HG03442 (cell line): ENCODE measurements around the gene MAP3K12.

Experiments used
- ATAC-seq: cut with Tn5 transposase; IDR thresholded peaks from one replicate; pipeline ENCODE4 v1.9.1; 2021; ENCODE audit warnings: mild to moderate bottlenecking, moderate library complexity; ENCODE audit not compliant: unreplicated experiment

MAP3K12 gene

GRCh38 chr12:53508534-53509170, 9.4 kb upstream of the MAP3K12 start:
- ATAC-seq, result peak; percentile 84

DNA sequence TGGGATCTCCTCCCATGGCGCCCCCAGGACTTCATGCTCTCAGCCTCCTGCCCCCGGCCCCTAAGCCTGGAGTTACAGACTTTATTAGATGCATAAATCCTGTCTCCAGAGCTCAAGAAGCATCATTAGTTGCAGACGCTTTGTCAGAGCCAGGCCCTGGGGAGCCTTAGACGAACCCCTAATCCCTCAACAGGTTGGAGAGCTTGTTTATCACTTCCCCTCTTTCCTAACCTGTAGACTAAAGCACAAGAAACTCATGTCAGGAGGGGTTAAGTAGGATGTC, 8.3 kb upstream of the MAP3K12 start:
- ATAC-seq, result no peak

GRCh38 chr12:53506881-53507602, 7.8 kb upstream of the MAP3K12 start, which contains the start of gene NPFF:
TSS of gene NPFF (minus strand) at chr12:53507484. CDS start at chr12:53507474, 10 bp downstream.
- ATAC-seq, result no peak

DNA sequence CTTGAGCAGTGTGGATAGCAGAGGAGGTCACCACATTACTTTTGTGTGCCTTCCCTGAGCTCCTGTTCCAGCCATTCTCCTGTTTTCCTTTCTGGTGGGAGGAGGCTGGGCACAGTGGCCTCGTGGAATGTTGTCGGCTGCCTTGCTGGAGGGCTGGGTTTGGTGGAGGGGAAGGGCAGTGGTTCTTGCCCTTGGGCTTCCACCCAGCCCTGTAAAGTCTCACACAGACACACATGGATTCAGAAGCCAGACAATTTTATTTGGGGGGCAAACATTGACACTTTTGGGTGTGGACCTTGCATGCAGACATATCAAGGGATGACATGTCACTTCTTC, 7.2 kb upstream of the MAP3K12 start:
- no peak for ATAC-seq

- no peak for ATAC-seq
Measured at GRCh38 chr12:53505555-53506449, 6.5 kb upstream of the MAP3K12 start.

DNA sequence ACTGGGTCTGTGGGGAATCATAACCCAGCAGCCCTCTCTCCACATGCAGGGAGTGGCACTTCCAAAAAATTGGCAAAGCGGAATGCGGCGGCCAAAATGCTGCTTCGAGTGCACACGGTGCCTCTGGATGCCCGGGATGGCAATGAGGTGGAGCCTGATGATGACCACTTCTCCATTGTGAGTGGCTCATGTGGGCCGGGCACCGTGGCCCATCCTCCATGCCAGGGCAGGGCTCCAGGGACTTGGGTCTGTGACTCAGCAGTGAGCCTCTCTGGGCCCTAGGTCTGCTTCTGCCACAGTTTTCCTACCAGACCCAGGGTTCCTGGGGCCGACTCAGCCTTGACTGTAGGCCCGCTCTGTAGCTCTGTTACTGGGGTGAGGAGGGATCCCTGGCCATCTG, 5.8 kb upstream of the MAP3K12 start:
- no peak for ATAC-seq

- no peak for ATAC-seq
Measured at GRCh38 chr12:53504004-53504920, 5.0 kb upstream of the MAP3K12 start.

DNA sequence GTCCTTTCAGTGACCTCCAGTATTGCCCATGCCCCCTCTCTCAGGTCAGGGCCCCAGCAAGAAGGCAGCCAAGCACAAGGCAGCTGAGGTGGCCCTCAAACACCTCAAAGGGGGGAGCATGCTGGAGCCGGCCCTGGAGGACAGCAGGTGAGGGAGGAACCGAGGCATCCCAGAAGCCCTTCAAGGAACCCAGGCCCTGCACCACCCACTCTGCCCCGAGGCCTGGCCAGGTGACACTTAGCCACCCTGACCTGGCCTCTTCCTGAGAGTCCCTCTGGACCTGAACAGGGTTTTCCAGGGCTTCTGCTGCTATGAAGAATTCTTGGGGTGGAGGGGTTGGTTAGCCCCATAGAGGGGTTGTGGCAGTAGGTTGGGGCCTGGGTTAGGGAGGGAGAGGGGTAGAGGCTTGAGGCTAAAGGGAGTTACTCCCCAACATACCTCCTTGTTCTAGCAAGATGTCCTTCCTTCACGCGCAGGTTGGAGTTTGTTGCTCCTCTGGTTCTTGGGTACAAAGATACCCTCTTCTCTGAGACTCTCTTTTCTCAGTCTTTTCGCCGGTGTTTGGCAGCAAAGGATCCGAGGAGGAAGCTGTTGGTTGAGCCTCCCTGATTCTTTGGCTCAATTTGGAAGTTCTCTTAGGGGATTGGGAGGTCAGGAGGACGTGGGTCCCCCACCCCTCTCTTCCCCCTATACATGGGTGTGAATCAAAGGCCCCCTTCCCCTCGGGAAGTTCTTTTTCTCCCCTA, 3.9 kb upstream of the MAP3K12 start:
- no peak for ATAC-seq

GRCh38 chr12:53502331-53502730, 3.1 kb upstream of the MAP3K12 start:
- ATAC-seq, result no peak

GRCh38 chr12:53501615-53502181, 2.4 kb upstream of the MAP3K12 start:
- no peak for ATAC-seq

DNA sequence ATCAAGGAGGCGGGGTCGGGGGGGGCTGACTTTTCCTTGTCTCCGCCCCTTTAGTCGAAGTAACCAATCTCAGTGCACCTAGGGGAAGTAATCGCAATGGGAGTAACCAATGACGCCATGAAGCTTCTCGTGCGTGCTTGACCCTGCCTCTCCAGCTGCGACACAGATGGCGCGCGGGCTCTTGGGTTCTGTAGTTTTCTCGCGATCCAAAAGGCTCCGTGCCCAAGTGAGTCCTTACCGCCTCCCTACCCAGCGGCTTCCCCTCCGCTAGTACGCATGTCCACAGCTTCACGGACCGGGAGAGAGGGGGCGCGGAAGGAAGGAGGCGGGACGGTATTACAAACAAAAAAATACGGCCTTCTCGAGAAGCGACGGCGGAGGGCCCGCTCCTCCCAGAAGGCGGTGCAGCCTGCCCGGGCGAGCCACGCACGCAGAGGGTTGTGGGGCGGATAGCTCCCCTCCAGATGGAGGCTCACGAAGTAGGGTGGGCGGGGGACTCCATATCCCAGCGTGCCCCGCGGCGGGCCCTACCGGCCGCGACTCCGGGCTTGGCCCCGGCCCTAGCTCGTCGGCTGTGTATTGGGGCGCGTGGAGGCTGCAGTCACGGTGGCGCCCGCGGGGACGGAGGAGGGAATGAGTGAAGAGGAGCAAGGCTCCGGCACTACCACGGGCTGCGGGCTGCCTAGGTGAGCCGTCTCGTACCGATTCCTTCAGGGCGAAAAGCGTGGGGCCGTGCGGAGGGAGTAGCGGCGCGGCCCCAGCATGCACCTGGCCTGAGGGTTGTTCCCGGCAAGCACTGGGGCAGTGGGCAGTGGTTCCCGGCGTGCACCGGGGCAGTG, 1.7 kb upstream of the MAP3K12 start, which contains the start of gene TARBP2:
TSS of gene TARBP2 (plus strand) at position 508 of the 839 bp plus-strand sequence. CDS start at position 634, 126 bp downstream.
- ATAC-seq, result peak; percentile 75

GRCh38 chr12:53500142-53500775, 1.0 kb upstream of the MAP3K12 start:
- ATAC-seq, result no peak

DNA sequence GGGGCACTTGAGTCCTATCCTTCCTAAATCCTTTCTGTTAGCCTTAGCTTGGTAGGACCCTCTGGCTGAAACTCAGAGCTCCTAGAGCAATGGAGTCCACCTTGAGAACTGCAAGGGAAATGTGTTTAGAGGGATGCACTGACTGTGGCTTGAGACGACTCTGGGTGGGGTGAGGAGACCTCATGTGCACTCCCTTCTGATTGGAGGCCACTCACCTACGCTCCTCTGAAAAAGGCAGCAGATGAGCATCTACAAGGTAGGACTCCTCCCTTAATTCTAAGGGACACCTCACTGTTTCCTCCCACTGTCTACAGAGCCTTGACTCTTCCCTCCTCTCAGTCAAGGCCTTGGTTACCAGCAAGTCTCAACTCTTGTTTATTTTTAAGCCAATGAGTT, 1.0 kb downstream of the MAP3K12 start:
- ATAC-seq, result no peak

- no peak for ATAC-seq
Measured at GRCh38 chr12:53497461-53497860, 1.8 kb downstream of the MAP3K12 start.

- ATAC-seq, result no peak
Measured at GRCh38 chr12:53496752-53497032, 2.6 kb downstream of the MAP3K12 start.

GRCh38 chr12:53495903-53496751, 3.1 kb downstream of the MAP3K12 start:
- no peak for ATAC-seq

DNA sequence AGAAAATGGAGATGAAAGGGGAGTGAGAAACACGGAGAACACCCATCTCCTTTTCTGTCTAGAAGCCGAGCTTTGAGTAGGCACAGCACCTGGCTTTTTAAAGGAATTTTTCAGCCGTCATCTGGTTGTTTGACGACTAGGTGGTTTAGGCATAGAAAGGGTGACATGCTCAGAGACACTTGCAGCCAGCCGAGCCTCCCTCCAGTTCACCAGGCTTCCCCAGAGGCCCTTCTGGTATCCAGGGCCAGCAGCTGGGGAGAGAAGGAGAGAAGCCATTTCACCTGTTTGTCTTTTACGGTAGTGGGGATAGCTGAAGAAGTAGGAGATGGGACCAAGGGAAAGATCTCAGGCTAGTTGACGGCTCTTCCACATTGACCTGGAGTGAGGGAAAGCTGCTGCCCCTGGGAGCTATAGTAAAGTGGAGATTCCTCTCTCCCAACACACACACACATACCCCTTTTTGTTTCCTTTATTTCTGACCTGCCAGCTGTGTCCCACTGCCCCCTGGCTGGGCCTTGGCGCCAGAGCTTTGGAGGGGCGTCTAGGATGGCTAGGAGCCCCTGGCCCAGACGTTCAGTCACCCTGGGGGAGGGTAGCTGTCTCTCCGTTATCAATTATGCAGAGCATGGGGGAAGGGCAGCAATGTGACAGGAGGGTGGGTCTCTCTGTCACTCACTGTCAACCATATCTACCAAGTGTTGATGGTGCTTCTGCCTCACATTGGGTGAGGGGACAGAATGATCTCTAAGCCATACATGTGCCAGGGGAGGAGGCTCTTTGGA, 5.5 kb downstream of the MAP3K12 start:
- no peak for ATAC-seq
